ENCODE data around the gene VIL1. TPM values are rescaled to one million over a fixed set of nuclear protein-coding genes. Genes with fewer than 3 reads are reported as not detected.
A peak's percentile ranks its signal among the peaks of the same experiment; 100 is the strongest.

The VIL1 gene
- total RNA-seq, 1 experiment from 2014 or later = 4.2 TPM

DNA sequence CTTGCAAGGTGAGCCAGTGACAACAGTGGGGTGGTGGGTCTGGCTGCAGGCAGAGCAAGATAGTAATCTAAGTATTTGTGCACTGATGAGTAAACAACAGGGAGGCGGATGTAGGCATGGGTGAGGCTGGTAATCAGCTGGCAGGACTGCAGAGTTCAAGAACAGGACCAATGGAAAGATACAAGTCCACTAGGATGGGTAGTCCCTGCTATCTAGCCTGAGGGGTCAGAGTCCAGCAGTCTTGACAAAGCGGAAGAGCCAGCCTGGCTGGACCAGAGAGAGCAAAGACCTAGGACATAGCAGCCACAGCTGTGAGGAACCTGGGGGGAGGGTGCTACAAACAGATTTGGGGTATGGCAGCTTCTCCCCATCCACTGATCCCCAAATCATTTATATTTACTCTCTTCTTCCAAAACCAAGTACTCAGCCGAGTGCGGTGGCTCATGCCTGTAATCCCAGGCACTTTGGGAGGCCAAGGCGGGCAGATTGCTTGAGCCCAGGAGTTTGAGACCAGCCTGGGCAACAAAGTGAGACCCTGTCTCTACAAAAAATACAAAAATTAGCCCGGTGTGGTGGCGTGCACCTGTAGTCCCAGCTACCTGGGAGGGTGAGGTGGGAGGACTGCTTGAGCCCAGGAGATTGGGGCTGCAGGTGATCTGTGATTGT lies 25.9 kb downstream of the VIL1 start:
- DNase-seq = no peak
- Histone ChIP-seq H2BK120ac (ENCODE audit: low read depth, low read length, poor library complexity, severe bottlenecking) (no peak overlapping the region), H2AFZ (ENCODE audit: low read length) (no peak overlapping the region), H3K9ac (ENCODE audit: extremely low read depth, insufficient read length, low read length) (no peak overlapping the region), H3T11ph (ENCODE audit: low read length) (no peak overlapping the region), H3K9me3 (ENCODE audit: control insufficient read depth, low read depth, low read length) (no peaks in the 10 kb centered on the region), H2BK15ac (ENCODE audit: low read depth, low read length) (no peak overlapping the region), H4K5ac (ENCODE audit: insufficient read length, low read depth, low read length) (no peak overlapping the region), H4K20me1 (ENCODE audit: control insufficient read depth, insufficient read depth, insufficient read length) (no peaks in the 10 kb centered on the region), H3K79me1 (ENCODE audit: insufficient read depth, low read depth, low read length, poor library complexity, severe bottlenecking) (no peaks in the 10 kb centered on the region), H4K8ac (replicated peaks; ENCODE audit: insufficient read length, low read depth, low read length) (no peak overlapping the region), H3K27ac (ENCODE audit: insufficient read length, low read depth, low read length) (no peak overlapping the region), H3K4me2 (ENCODE audit: insufficient read depth, insufficient read length, low read length) (no peak overlapping the region), H2AK5ac (ENCODE audit: insufficient read length, low read length) (no peak overlapping the region), H2BK20ac (ENCODE audit: low read depth, low read length, poor library complexity, severe bottlenecking) (no peak overlapping the region), H3K18ac (ENCODE audit: insufficient read length, low read depth, low read length) (no peak overlapping the region), H3K23me2 (ENCODE audit: insufficient read length, low read depth, low read length, poor library complexity, severe bottlenecking) (no peaks in the 10 kb centered on the region), H3K4me1 (ENCODE audit: insufficient read depth, low read length) (no peaks in the 10 kb centered on the region), H3K79me2 (ENCODE audit: insufficient read depth, low read length) (no peaks in the 10 kb centered on the region), H3K4ac (ENCODE audit: low read depth, low read length) (no peak overlapping the region), H4K91ac (ENCODE audit: insufficient read length, low read depth, low read length) (no peak overlapping the region), H3K23ac (ENCODE audit: insufficient read length, low read depth, low read length) (no peak overlapping the region), H3K27me3 (ENCODE audit: insufficient read depth, low read length) (no peaks in the 10 kb centered on the region), H3K14ac (ENCODE audit: insufficient read depth, low read length) (no peak overlapping the region), H3K56ac (ENCODE audit: insufficient read length, low read depth, low read length) (no peak overlapping the region), H2BK12ac (ENCODE audit: insufficient read length, low read depth, low read length) (no peak overlapping the region), H2BK5ac (ENCODE audit: insufficient read length, low read length) (no peak overlapping the region)
- peaks cover 3 to 32% (median 12%) of the 10 kb centered on the region in 3 experiments; a peak in 6 of 7 replicates for H3K36me3 Mint-ChIP-seq (ENCODE audit: insufficient read depth in 1 of 3, low read depth in 3 of 3)
- H3K4me1 Mint-ChIP-seq = no peaks in the 10 kb centered on the region
- no CpG with 5 or more reads among the region's 7 CpGs for WGBS (ENCODE audit: extremely low coverage, insufficient read length, low lambda C conversion rate)
- H3K27me3 Mint-ChIP-seq (ENCODE audit: low read depth) = no peaks in the 10 kb centered on the region
- no peak overlapping the region for H3K4me3 Mint-ChIP-seq
- no peaks in the 10 kb centered on the region for H3K9me3 Mint-ChIP-seq
- H3K27ac Mint-ChIP-seq = peak overlapping the region; percentile 6 to 84 (median 31); a peak in 3 of 7 replicates
- TF ChIP-seq CTCF (conservative IDR thresholded peaks at IDR 0.05) = no peak

All from H9 (cell line).